Retinal pigment epithelial cell (primary cell): ENCODE measurements around the gene POLN.
A peak's percentile ranks its signal among the peaks of the same experiment; 100 is the strongest.

Source experiments
- DNase-seq: peaks from one replicate; pipeline ENCODE4 v3.0.0-alpha.2; 2010; ENCODE audit warnings: low read depth
- H3K4me3 ChIP-seq: 2 replicates; pipeline ENCODE4 v1.5.1; 2011; ENCODE audit warnings: mild to moderate bottlenecking, low read length, control low read depth, moderate library complexity
- TF ChIP-seq, protein P1 (sequence below): conservative IDR thresholded peaks from 2 replicates; pipeline ENCODE4 v1.5.1; 2011; ENCODE audit warnings: low read depth, low read length, control low read depth, inconsistent platforms

POLN gene

DNA sequence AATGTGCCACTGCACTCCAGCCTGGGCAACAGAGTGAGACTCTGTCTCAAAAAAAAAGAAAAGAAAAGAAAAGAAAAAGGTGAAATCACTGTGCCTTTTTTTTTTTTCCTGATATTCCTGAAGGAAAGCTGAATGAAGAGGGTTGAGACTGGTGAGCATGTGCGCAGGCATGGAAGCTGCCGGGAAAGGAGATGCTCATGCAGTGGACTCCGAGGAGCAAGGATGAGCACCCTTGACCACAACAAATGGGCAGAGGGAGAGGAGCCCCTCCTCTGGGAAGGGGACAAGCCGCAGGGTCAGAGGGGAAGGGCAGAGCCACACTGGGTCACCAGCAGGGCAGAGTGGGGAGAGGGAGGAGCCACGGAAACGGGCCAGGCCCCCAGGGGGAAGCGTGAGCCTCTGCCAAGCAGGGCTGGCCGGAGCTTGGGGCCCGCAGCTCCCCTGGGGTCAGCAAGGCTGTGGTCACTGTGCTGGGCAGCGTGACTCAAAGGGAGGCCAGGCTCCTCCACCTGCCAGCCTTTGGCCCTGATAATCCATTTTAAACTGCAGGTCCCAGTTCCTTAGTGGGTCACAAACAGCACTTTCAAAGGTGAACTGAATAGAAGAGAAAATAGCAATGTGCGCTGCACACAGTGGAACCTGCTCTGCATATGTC lies 102.9 kb downstream of the POLN start:
- TF ChIP-seq, protein P1, sequence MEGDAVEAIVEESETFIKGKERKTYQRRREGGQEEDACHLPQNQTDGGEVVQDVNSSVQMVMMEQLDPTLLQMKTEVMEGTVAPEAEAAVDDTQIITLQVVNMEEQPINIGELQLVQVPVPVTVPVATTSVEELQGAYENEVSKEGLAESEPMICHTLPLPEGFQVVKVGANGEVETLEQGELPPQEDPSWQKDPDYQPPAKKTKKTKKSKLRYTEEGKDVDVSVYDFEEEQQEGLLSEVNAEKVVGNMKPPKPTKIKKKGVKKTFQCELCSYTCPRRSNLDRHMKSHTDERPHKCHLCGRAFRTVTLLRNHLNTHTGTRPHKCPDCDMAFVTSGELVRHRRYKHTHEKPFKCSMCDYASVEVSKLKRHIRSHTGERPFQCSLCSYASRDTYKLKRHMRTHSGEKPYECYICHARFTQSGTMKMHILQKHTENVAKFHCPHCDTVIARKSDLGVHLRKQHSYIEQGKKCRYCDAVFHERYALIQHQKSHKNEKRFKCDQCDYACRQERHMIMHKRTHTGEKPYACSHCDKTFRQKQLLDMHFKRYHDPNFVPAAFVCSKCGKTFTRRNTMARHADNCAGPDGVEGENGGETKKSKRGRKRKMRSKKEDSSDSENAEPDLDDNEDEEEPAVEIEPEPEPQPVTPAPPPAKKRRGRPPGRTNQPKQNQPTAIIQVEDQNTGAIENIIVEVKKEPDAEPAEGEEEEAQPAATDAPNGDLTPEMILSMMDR, result no peak
- no peak overlapping the region for H3K4me3 ChIP-seq
- DNase-seq, result no peak

- no peak overlapping the region for H3K4me3 ChIP-seq
- no peak for DNase-seq
- TF ChIP-seq, protein P1, result no peak
Measured at GRCh38 chr4:2136726-2137125, 105.2 kb downstream of the POLN start.

GRCh38 chr4:2135083-2135482 lies 106.8 kb downstream of the POLN start:
- peak; percentile 5 for DNase-seq
- TF ChIP-seq, protein P1, result no peak
- H3K4me3 ChIP-seq, result no peak overlapping the region

DNA sequence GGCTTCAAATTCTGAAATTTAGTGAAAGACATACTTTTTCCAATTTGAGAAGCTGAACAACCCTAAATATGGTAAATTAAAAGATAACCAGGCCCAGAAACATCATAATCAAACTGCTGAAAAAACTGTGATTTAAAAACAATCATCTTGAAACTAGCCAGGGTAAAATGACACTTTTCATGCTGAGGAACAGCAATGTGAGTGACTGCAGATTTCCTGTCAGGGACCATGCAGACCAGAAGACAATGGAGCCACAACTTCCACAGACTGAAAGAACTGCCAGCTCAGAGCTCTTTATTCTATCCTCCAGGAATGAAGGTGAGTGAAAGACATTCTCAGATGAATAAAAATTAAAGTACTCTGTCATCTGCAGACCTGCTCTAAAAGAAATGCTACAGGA lies 109.5 kb downstream of the POLN start:
- TF ChIP-seq, protein P1, result no peak
- DNase-seq, result no peak
- H3K4me3 ChIP-seq, result no peak overlapping the region

GRCh38 chr4:2127609-2128332 lies 114.2 kb downstream of the POLN start:
- DNase-seq, result no peak
- TF ChIP-seq, protein P1, result no peak
- no peak overlapping the region for H3K4me3 ChIP-seq

DNA sequence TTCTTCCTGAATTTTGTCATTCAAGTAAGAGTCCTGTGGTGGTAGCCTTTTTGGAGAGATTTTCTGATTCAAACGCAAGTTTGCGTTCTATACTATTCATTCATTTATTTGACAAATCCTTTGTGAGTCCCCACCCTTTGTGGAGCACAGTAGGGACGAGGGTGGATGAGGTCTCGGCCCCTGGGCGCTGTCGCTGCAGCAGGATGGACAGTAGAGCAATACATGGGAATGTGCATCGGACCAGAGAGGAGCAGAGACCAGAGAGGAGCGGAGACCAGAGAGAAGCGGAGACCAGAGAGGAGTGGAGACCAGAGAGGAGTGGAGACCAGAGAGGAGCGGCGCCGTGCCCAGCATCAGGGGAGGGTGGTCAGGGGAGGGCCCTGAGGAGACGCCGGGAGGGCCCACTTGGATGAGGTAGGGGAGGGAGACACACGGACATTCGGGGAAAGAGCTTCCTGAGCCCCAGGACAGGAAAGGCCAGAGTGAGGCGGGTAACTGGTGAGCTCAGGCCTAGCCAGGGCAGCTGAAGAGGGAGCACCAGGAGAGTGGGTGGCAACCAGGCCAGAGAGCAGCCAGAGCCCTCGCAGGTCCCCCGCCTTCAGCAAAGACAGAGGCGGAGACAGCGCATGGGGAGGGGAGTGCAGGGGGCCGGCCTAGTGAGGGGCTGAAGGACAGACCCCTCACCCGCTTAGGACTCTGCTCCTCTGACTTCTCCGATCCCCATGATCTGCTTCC lies 115.4 kb downstream of the POLN start:
- no peak for DNase-seq
- TF ChIP-seq, protein P1, result no peak
- H3K4me3 ChIP-seq, result no peak overlapping the region
